ENCODE results near the gene ADGRD2. TPM values are rescaled to one million over a fixed set of nuclear protein-coding genes. Genes with fewer than 3 reads are reported as not detected.

Gene ADGRD2
- total RNA-seq, 1 donor, result not detected

DNA sequence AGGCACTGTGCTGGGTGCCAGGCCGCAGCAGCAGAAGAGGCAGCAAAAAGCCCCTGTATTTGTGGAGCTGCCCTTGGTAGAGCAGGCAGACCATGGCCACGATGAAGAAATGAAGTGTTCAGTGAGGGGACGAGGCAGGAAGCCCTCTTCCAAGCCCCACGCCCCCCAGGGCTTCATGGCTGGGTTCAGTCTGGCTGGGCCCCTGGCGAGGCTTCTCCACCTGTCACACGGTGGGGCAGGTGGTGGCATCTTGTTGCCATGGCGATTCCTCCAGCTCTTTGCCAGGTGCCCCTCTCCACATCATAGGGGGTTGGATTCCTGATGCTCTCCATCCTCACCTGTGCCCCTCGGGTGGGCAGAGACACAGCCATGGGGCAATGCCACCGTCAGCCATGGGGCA, 21.5 kb downstream of the ADGRD2 start:
- TF ChIP-seq, protein P1, sequence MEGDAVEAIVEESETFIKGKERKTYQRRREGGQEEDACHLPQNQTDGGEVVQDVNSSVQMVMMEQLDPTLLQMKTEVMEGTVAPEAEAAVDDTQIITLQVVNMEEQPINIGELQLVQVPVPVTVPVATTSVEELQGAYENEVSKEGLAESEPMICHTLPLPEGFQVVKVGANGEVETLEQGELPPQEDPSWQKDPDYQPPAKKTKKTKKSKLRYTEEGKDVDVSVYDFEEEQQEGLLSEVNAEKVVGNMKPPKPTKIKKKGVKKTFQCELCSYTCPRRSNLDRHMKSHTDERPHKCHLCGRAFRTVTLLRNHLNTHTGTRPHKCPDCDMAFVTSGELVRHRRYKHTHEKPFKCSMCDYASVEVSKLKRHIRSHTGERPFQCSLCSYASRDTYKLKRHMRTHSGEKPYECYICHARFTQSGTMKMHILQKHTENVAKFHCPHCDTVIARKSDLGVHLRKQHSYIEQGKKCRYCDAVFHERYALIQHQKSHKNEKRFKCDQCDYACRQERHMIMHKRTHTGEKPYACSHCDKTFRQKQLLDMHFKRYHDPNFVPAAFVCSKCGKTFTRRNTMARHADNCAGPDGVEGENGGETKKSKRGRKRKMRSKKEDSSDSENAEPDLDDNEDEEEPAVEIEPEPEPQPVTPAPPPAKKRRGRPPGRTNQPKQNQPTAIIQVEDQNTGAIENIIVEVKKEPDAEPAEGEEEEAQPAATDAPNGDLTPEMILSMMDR (IDR thresholded peaks at IDR 0.05; ENCODE audit: insufficient read depth, low read length), result no peak
- no peak overlapping the region for H3K4me3 ChIP-seq (ENCODE audit: low read depth, low read length)
- no peak for DNase-seq (ENCODE audit: low read depth)

DNA sequence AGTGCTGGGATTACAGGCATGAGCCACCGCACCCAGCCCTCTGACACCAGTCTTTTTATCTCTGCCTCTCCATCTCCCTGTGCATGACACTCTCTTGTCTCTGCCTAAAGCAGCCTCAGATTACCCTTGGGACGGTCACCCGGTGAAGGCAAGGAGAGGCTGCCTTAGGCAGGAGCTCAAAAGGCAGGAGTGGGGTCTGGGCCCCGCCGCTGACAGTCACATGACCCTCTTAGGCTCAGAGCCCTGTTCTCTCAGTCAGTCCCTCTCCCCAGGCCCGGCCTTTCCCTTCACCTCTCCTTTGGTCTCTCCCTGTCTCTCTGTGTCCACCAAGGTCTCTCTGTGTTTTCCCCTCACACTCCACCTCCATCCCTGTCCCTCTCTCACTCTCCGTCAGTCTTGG, 22.5 kb downstream of the ADGRD2 start:
- no peak for DNase-seq (ENCODE audit: low read depth)
- no peak overlapping the region for H3K4me3 ChIP-seq (ENCODE audit: low read depth, low read length)
- TF ChIP-seq, protein P1 (IDR thresholded peaks at IDR 0.05; ENCODE audit: insufficient read depth, low read length), result no peak

DNA sequence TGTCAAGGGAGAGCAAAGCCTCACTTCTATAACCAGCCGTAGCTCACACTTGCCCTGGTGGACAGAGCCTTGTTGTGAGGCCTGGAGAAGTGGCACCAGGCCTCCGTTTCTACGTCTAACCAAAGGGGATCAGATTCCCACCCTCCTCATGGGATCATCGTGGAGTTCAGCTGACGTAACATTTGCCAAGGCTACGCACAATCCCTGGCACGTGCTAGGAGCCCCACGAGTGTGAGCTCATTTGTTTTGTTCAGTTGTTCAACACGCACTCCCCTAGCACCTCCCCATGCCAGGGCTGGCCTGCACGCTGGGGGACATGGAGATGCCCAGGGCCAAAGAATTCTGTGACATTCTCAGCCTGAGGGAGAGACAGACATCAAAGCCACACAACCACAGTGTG, 23.1 kb downstream of the ADGRD2 start:
- no peak overlapping the region for H3K4me3 ChIP-seq (ENCODE audit: low read depth, low read length)
- TF ChIP-seq, protein P1 (IDR thresholded peaks at IDR 0.05; ENCODE audit: insufficient read depth, low read length), result no peak
- DNase-seq (ENCODE audit: low read depth), result peak; percentile 17

DNA sequence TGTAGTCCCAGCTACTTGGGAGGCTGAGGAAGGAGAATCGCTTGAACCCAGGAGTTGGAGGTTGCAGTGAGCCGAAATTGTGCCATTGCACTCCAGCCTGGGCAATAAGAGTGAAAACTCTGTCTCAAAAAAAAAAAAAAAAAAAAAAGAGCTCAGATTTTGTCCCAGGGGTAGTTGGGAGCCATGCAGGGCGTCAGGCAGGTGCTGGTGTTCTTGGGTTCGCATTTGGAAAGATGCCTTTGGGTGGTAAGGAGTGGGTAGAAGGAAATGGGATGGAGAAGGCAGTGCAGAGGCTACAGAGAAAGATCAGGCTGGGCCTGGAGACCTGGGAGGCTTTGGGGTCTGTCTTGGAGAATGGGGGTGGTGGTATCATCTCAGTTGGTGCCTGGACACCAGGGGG, 23.9 kb downstream of the ADGRD2 start:
- no peak overlapping the region for H3K4me3 ChIP-seq (ENCODE audit: low read depth, low read length)
- TF ChIP-seq, protein P1 (IDR thresholded peaks at IDR 0.05; ENCODE audit: insufficient read depth, low read length), result no peak
- no peak for DNase-seq (ENCODE audit: low read depth)

DNA sequence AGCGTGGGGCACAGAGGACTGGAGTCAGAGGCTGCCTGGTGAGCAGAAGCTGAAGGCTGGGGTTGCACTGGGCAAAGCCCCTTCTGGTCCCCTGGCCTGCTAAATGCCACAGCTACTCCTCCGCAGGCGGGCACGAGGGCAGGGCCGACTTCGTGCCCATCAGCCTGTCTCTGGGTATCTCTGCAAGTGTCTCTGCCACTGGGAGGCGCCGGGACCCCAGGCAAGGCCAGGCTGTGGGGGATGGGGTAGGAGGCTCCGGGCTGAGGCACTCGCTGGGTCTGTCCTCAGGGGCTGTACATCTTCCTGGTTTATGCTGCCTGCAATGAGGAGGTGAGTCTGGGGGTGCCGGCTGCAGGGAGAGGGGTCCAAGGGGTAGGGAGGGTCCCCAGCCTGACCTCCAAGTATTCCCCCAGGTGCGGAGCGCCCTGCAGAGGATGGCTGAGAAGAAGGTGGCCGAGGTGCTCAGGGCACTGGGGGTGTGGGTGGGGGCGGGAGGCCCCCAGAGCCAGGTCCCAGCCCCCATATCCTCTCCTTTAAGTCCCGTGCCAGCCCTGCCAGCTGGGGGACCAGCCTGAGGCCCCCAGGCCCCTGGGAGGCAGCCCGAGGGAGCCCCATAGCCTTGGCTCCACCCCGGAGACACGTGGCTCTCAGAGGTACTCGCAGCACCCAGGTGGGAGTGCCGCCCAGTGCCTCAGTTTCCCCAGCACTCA, 25.1 kb downstream of the ADGRD2 start:
- no peak overlapping the region for H3K4me3 ChIP-seq (ENCODE audit: low read depth, low read length)
- DNase-seq (ENCODE audit: low read depth), result no peak
- TF ChIP-seq, protein P1 (IDR thresholded peaks at IDR 0.05; ENCODE audit: insufficient read depth, low read length), result no peak

DNA sequence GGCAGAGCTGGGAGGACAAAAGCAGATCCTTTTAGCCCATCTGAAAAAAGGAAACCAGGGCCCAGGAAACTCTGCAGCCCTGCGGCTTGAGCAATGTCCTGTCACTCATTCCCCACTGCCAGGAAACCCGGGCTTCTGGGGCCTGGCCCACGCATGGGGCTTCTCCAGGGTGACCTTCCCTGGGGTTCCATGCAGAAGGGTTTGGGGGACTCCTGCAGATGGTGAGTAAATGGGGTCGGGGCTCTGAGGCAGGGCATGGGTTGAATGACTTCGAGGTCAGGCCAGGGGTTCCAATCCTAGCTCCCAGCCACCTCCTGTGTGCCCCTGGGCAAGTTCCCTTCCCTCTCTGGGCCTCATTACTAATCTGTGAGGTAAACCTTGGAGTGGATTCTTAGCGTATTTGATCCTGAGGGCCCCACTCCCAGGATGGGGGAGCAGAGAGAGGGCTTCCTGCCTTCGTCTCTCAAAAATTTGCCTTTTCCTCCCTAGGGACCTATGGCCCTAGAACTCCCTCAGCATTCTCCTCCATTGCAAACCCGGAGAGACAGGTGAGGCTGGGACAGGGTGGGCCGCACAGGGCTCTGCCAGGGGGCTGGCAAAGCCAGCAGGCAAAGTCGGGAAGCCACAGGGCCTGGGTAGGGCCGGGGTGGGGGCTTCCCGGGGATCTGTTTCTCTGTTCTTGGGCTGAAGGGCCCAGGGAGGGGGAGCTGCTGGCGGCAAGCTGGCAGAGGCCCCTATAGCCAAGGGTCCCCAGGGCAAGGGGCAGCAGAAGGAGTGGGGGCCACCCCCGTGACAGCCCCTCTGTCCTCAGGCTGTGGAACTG, 25.8 kb downstream of the ADGRD2 start:
- H3K4me3 ChIP-seq (ENCODE audit: low read depth, low read length), result no peak overlapping the region
- TF ChIP-seq, protein P1 (IDR thresholded peaks at IDR 0.05; ENCODE audit: insufficient read depth, low read length), result no peak
- DNase-seq (ENCODE audit: low read depth), result no peak
